ENCODE data around the gene TMSB4X. TPM values are rescaled to one million over a fixed set of nuclear protein-coding genes. Genes with fewer than 3 reads are reported as not detected.
A peak's percentile ranks its signal among the peaks of the same experiment; 100 is the strongest.

The TMSB4X gene
- total and polyA plus RNA-seq, 2 of the 8 experiments (the other 6 are each of a cell fraction or from before 2014, with no cell fraction given), result 2,063 to 2,112 TPM

GRCh38 chrX:12974796-12975669 lies at the start of gene TMSB4X (continued):
- TF ChIP-seq SRF (IDR thresholded peaks at IDR 0.05; ENCODE audit: low read depth, low read length), result no peak
- no peak for TF ChIP-seq TEAD4 (IDR thresholded peaks at IDR 0.05; ENCODE audit: low read depth, low read length)
- TF ChIP-seq TBP (IDR thresholded peaks at IDR 0.05; ENCODE audit: low read depth, low read length), result peak; percentile 96
- TF ChIP-seq POU5F1 (IDR thresholded peaks at IDR 0.05; ENCODE audit: low read depth, low read length), result no peak
- TF ChIP-seq MAX (IDR thresholded peaks at IDR 0.05), result peak; percentile 43; the same call in 1 of the 2 replicates
- 0 out of 2 replicates have a peak, but pooled peaks have one; percentile 0 for TF ChIP-seq NRF1 (IDR thresholded peaks at IDR 0.05; ENCODE audit: low read depth, low read length)
- TF ChIP-seq CHD1 (IDR thresholded peaks at IDR 0.05; ENCODE audit: low read depth, low read length), result no peak; the same call in 1 of the 2 replicates
- TF ChIP-seq ASH2L (IDR thresholded peaks at IDR 0.05; ENCODE audit: low read length), result peak; percentile 39
- TF ChIP-seq E2F6 (IDR thresholded peaks at IDR 0.05), result no peak
- TF ChIP-seq JUND (IDR thresholded peaks at IDR 0.05; ENCODE audit: low read length), result no peak; the same call in 1 of the 2 replicates
- TF ChIP-seq SP4 (IDR thresholded peaks at IDR 0.05; ENCODE audit: low read length), result peak; percentile 55; the same call in 1 of the 2 replicates
- TF ChIP-seq EZH2 (IDR thresholded peaks at IDR 0.05; ENCODE audit: low read depth, low read length, severe bottlenecking), result no peak
- no peak for TF ChIP-seq RAD21 (IDR thresholded peaks at IDR 0.05 in 1 of 2, conservative IDR thresholded peaks at IDR 0.05 in 1 of 2; ENCODE audit: low read depth in 2 of 2, low read length in 2 of 2)
- TF ChIP-seq EP300 (IDR thresholded peaks at IDR 0.05; ENCODE audit: borderline replicate concordance in 1 of 2, low read depth in 2 of 2, low read length in 2 of 2), result no peak
- TF ChIP-seq, protein P1, sequence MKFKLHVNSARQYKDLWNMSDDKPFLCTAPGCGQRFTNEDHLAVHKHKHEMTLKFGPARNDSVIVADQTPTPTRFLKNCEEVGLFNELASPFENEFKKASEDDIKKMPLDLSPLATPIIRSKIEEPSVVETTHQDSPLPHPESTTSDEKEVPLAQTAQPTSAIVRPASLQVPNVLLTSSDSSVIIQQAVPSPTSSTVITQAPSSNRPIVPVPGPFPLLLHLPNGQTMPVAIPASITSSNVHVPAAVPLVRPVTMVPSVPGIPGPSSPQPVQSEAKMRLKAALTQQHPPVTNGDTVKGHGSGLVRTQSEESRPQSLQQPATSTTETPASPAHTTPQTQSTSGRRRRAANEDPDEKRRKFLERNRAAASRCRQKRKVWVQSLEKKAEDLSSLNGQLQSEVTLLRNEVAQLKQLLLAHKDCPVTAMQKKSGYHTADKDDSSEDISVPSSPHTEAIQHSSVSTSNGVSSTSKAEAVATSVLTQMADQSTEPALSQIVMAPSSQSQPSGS (IDR thresholded peaks at IDR 0.05; ENCODE audit: low read length), result no peak; the same call in none of the 2 replicates
- TF ChIP-seq BRCA1 (IDR thresholded peaks at IDR 0.05; ENCODE audit: low read depth, low read length), result no peak
- no peak for TF ChIP-seq SP2 (IDR thresholded peaks at IDR 0.05; ENCODE audit: low read length)
- TF ChIP-seq BCL11A (IDR thresholded peaks at IDR 0.05; ENCODE audit: low read depth in 2 of 2, low read length in 2 of 2), result no peak
- no peak; the same call in 1 of the 2 replicates for TF ChIP-seq RBBP5 (IDR thresholded peaks at IDR 0.05; ENCODE audit: borderline replicate concordance, low read depth, low read length)
- TF ChIP-seq GTF2F1 (IDR thresholded peaks at IDR 0.05; ENCODE audit: borderline replicate concordance, low read depth, low read length), result peak; percentile 91
- no peak for TF ChIP-seq BACH1 (IDR thresholded peaks at IDR 0.05; ENCODE audit: low read length)

Data from H1 (cell line).